ENCODE results near the gene FOCAD.

DNA sequence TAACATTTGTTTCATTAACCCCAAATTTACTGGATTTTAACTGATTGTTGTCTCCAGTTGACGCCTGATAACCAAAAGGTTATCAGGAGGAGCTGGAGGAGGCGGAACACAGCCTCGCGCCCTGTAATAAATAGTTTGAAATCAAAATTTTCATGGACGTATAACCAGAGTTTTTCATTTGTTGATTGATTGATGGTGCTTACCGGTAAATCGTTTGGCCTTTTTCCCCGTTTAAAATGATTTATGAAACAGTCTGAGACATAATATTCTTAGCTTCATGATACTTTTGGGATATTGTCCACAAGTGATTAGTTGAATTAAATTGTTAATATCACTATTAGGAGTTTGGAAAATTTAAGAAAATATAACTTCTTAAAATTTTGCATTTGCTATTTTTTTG is 1.7 kb downstream of the FOCAD start:
- TF ChIP-seq, protein P1, sequence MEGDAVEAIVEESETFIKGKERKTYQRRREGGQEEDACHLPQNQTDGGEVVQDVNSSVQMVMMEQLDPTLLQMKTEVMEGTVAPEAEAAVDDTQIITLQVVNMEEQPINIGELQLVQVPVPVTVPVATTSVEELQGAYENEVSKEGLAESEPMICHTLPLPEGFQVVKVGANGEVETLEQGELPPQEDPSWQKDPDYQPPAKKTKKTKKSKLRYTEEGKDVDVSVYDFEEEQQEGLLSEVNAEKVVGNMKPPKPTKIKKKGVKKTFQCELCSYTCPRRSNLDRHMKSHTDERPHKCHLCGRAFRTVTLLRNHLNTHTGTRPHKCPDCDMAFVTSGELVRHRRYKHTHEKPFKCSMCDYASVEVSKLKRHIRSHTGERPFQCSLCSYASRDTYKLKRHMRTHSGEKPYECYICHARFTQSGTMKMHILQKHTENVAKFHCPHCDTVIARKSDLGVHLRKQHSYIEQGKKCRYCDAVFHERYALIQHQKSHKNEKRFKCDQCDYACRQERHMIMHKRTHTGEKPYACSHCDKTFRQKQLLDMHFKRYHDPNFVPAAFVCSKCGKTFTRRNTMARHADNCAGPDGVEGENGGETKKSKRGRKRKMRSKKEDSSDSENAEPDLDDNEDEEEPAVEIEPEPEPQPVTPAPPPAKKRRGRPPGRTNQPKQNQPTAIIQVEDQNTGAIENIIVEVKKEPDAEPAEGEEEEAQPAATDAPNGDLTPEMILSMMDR (conservative IDR thresholded peaks at IDR 0.05; ENCODE audit: low read depth, low read length): no peak
- no peak for TF ChIP-seq EZH2phosphoT487 (IDR thresholded peaks at IDR 0.05; ENCODE audit: borderline replicate concordance, low read length)
- no peak for TF ChIP-seq EZH2 (IDR thresholded peaks at IDR 0.05; ENCODE audit: low read length, unreplicated experiment)

All from PC-3 (cell line).